GM19238 (cell line): Measurements from ENCODE around the gene CORT.
"Not testable (repeated sequence)": the region's sequence is repeated elsewhere in the genome, so short reads cannot be mapped to it uniquely, and the experiment has no call there.

ENCODE experiments used
- DNase-seq: peaks from one replicate; pipeline ENCODE4 v3.0.0; 2011; ENCODE audit warnings: low spot score; ENCODE audit not compliant: insufficient read length

The CORT gene

GRCh38 chr1:10437052-10437451 is 12.8 kb upstream of the CORT start:
- no peak for DNase-seq

DNA sequence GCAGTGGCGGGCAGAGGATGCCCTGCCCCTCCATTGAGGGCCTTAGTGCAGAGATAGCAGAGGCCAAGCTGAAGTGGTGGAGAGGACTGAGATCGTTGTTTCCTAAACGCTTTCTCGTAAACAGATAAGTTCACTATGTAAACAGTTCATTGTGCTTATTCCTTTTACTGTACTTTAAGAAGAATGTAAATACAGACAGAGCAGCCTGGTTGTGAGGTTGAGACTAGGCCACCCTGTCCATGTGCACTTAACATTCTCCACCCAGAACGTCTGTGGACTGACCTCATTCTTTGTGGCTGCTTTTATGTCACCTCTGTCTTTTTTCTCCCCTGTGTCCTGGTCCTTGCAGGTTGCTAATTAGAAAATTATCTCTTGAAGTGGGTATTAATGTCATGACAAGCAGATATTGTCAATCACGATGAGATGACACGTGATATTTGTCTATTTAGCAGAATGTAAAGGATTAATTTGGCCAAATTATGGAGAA is 11.1 kb upstream of the CORT start:
- no peak for DNase-seq

- no peak for DNase-seq
Observed at GRCh38 chr1:10440305-10440704, 9.5 kb upstream of the CORT start.

DNA sequence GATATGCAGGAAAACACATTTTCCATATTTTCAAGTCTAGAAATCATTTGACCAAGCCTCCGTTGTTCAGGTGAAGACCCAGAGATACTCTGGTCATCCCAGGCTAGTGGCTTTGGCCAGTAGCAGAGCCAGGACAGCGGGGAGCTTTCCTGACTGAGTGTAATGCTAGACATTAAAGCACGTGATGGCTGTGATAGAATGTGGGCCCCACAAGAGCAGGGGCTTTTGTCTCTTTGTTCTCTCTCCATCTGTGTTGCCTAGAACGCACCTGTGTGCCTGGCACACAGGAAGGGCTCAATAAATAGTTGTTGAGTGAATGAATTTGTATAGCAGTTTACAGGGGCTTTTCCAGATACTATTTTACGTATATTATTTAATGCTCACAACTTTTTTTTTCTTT is 9.0 kb upstream of the CORT start:
- DNase-seq, result no peak

DNA sequence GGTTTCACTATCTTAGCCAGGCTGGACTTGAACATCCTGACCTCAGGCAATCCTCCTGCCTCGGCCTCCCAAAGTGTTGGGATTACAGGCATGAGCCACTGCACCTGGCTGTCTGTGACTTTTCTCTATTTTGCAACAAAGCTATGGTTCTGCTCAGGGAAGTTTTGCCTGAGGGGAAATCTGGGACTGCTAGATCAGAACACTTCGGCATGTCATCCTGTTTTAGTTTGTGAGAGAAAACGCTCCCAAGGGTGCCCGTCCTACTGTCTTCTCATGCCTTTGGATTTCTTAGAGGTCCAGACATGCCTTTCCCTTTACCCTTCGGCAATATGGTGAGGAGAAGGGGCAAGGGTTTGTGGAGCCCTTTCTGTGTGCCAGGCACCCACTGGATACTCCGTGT is 5.6 kb upstream of the CORT start:
- no peak for DNase-seq

DNA sequence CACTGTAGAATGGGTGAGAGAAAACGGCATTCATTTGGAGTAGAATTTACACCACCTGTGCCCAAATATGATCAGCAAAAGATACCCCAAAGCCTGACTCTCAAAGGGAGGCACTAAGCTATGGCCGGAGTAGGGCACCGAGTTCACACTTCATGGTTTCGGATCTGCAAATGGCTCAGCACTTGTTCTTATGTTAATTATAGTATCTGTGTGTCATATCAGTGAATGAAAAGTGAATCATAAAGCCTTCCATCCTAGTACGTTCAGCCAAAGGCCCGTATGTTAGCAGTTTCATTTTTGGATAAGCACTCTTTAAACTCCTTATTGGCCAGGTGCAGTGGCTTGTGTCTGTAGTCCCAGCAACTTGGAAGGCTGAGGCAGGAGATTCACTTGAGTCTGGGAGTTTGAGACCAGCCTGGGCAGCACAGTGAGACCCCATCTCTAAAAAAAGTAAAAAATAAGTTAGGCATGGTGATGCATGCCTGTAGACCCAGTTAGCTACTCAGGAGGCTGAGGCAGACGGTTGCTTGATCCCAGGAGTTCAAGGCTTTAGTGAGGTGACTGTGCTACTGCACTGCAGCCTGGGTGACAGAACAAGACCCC is 4.9 kb upstream of the CORT start:
- DNase-seq, result no peak

- DNase-seq, result no peak
Observed at GRCh38 chr1:10446790-10447422, 2.9 kb upstream of the CORT start.

- no peak for DNase-seq
Observed at GRCh38 chr1:10450156-10450814, 454 bp downstream of the CORT start.

DNA sequence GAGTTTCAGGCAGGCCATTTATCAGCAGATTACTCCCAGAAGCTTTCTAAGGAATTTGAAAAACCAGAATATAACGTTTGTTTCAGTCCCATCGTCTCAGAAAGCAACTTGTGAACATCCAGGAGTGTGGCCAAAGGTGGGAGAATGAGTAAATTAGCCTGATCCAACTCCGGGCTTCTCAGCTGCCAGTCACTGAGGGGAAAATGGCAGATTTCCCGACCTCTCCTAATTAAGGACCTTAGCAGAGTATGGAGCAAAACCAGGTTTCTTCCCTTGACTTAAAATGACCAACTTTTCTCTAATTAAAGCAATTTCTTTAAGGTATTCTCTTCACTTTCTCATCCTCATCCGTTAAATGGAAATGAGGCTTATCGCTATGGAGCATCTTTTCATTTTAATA is 1.0 kb downstream of the CORT start:
- DNase-seq, result no peak

- no peak for DNase-seq
Observed at GRCh38 chr1:10451287-10451686, 1.5 kb downstream of the CORT start.

DNA sequence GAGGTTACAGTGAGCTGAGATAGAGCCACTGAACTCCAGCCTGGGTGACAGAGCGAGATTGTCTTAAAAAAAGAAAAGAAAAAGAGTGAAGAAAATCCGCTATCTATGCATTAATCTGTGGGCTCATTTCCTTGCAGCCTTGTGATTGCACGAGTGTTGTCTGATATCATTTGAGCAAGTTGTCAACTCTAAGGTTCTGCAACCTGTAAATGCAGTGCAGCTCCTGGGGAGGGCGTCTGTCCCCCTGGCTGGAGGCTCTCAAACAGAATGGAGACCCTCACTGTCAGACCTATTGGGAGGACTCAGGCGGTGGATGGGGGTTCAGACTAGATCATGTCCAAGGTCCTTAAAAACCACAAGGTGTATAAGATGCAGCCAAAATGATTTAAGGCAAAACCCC is 6.2 kb downstream of the CORT start:
- DNase-seq, result no peak

GRCh38 chr1:10456661-10457060 is 6.8 kb downstream of the CORT start:
- no peak for DNase-seq

- not testable (repeated sequence) for DNase-seq
Observed at GRCh38 chr1:10457462-10457861, 7.6 kb downstream of the CORT start.

DNA sequence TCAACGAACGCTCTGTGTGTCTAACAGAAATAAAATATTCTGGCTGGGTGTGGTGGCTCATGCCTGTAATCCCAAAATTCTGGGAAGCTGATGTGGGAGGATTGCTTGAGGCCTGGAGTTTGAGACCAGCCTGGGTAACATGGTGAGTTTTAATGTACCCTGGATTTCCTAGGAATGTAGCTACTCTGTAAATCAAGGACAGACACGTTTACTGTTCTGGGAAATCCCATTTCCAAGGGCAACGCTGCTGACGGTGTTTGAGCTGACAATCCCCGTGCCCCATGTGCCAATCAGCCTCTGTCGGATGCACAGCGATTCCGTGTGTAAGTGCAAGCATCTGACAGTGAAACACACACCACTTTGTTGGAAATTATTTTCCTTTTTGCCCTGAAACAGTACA is 8.0 kb downstream of the CORT start:
- no peak for DNase-seq

DNA sequence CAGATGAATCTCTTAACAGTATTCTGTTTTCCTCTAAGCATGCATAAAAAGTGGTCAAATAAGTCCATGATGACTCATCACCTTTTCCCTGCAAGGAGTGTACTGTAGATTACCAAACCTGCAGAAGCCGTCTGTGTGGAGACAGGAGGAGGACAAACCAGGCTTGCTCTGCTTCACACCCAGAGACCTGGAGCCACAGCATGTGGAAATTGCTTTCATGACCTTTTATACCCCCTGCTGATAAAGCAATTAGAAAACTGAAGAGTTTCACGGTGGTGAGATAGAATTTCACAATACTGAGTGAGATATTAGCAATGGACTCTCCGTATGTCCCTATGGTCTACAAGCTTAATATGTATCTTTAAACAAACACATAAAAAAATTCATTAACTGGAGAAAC is 9.4 kb downstream of the CORT start:
- no peak for DNase-seq

GRCh38 chr1:10467078-10467477 is 17.2 kb downstream of the CORT start:
- no peak for DNase-seq

DNA sequence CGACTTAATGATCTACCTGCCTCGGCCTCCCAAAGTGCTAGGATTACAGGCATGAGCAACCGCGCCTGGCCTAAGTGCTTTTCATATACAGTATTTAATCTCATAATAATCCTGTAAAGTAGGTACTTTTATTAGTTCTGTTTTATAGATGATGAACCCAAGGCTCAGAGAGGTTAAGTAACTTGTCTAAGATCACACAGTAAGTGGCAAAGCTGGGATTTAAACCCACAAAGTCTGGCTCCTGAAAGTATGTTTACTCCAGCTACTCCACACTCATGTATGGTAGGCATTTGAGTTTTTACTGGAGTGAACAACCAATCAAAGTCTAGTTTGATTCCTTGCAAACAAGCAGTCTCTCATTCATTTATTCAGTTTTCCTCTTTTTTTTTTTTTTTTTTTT is 20.2 kb downstream of the CORT start:
- DNase-seq, result no peak

- DNase-seq, result no peak
Observed at GRCh38 chr1:10471411-10472219, 21.8 kb downstream of the CORT start.

DNA sequence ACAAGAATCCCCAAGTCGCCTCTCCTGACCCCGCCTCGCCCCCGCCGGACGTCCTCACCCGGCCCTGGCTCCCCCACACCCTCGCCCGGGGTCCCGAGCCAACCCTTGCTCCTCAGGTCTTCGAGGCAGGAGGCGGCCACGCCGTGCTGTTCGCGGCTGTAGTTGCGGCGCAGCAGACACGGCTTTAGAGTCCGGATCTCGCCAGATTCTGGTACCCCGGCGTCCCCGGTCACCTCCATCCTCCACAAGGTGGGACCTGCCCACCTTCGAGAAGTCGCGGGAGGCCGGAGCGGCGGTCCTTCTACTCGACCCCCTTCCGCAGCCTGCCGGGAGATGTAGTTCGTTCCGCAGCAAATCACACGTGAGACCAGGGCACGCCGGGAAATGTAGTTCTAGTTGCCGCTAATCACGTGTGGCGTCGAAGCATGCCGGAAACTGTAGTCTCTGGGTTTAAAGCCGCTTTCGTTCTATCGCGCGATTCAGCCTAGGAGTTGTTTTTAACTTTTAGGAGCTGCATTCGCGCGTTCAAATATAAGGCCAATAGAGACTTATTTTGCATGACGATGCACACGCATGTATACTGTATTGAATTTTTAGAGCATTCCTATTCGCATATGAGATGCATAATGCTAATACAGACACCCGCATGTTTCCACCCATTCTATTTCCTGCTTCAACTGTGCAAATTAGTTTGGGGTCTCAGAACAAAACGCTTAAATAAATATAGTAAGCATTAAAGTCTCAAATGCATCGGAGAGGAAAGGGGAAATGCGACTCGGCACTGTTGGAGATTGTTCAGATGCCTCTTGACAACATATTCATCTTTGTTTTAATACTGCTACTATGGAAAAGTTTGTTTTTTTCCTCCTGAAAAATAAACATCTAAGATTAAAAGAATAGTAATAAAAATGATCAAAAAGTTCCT is 22.7 kb downstream of the CORT start, which contains the start of gene DFFA:
DFFA (minus strand) TSS at position 310 of the 925 bp plus-strand sequence; CDS start at position 239, 71 bp downstream.
- peak; percentile 84 for DNase-seq

GRCh38 chr1:10473145-10473765 is 23.4 kb downstream of the CORT start:
- no peak for DNase-seq

DNA sequence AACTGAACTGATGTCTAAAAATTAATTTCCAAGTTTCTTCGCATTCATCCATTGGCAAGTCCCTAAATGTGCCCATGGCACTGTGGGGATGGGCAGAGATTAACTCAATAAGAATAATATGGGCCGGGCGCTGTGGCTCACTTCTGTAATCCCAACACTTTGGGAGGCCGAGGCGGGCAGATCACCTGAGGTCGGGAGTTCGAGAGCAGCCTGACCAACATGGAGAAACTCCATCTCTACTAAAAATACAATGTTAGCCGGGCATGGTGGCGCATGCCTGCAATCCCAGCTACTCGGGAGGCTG is 24.4 kb downstream of the CORT start:
- DNase-seq, result not testable (repeated sequence)
